ENCODE measurements around the gene BZW2.

The BZW2 gene

GRCh38 chr7:16726189-16726588 lies 80.2 kb downstream of the BZW2 start:
- no peak for DNase-seq

GRCh38 chr7:16727736-16728135 lies 81.8 kb downstream of the BZW2 start:
- no peak for DNase-seq

GRCh38 chr7:16728811-16729210 lies 82.8 kb downstream of the BZW2 start:
- DNase-seq, result no peak

GRCh38 chr7:16729541-16729940 lies 83.6 kb downstream of the BZW2 start:
- no peak for DNase-seq

GRCh38 chr7:16730937-16731336 lies 85.0 kb downstream of the BZW2 start:
- no peak for DNase-seq

- DNase-seq, result no peak
Observed at GRCh38 chr7:16732828-16733227, 86.8 kb downstream of the BZW2 start.

GRCh38 chr7:16734148-16734726 lies 88.3 kb downstream of the BZW2 start:
- DNase-seq, result no peak

- no peak for DNase-seq
Observed at GRCh38 chr7:16735020-16735419, 89.0 kb downstream of the BZW2 start.

- no peak for DNase-seq
Observed at GRCh38 chr7:16738011-16738688, 92.2 kb downstream of the BZW2 start.

- DNase-seq, result no peak
Observed at GRCh38 chr7:16739863-16740622, 94.1 kb downstream of the BZW2 start.

GRCh38 chr7:16740623-16740953 lies 94.6 kb downstream of the BZW2 start:
- DNase-seq, result no peak

- DNase-seq, result no peak
Observed at GRCh38 chr7:16740996-16741395, 95.0 kb downstream of the BZW2 start.

GRCh38 chr7:16741676-16742075 lies 95.7 kb downstream of the BZW2 start:
- DNase-seq, result no peak

- DNase-seq, result no peak
Observed at GRCh38 chr7:16742547-16742946, 96.6 kb downstream of the BZW2 start.

- DNase-seq, result no peak
Observed at GRCh38 chr7:16743236-16743635, 97.3 kb downstream of the BZW2 start.

GRCh38 chr7:16744518-16745250 lies 98.7 kb downstream of the BZW2 start:
- no peak for DNase-seq

- no peak for DNase-seq
Observed at GRCh38 chr7:16745645-16746044, 99.7 kb downstream of the BZW2 start.

GRCh38 chr7:16747102-16747501 lies 101.1 kb downstream of the BZW2 start:
- DNase-seq, result no peak

- DNase-seq, result peak; percentile 15
Observed at GRCh38 chr7:16753102-16753931, 107.3 kb downstream of the BZW2 start, which contains the start of gene TSPAN13. Gene TSPAN13, plus strand, starts transcription at chr7:16753755. Its CDS starts 213 bp downstream, at chr7:16753968.

- DNase-seq, result no peak
Observed at GRCh38 chr7:16753932-16754855, 108.2 kb downstream of the BZW2 start.

GRCh38 chr7:16754856-16755317 lies 108.9 kb downstream of the BZW2 start:
- DNase-seq, result no peak
